Lower lobe of right lung (tissue), 2 donors: ENCODE measurements around the gene DDX20. TPM values are rescaled to one million over a fixed set of nuclear protein-coding genes. Genes with fewer than 3 reads are reported as not detected.
A peak's percentile ranks its signal among the peaks of the same experiment; 100 is the strongest.

Experiments used
- ATAC-seq, 2 donors: fragments of 200-7000 bp; cut with Tn5 transposase; one replicate each; pipeline ENCODE4 v1.9.1; 2020 to 2022; ENCODE audit warnings: mild to moderate bottlenecking in 2 of 2, moderate library complexity in 2 of 2
- DNase-seq: peaks from one replicate; pipeline ENCODE4 v3.0.0-alpha.2; 2020
- H3K27ac ChIP-seq: fragments of 200-600 bp; one replicate; pipeline ENCODE4 v1.8.0; 2022
- H3K27me3 ChIP-seq: fragments of 200-600 bp; one replicate; pipeline ENCODE4 v1.8.0; 2022; ENCODE audit warnings: low read depth
- H3K36me3 ChIP-seq: fragments of 200-600 bp; one replicate; pipeline ENCODE4 v1.8.0; 2022; ENCODE audit warnings: mild to moderate bottlenecking
- H3K4me1 ChIP-seq: fragments of 200-600 bp; one replicate; pipeline ENCODE4 v1.8.0; 2022
- H3K4me3 ChIP-seq: fragments of 200-600 bp; one replicate; pipeline ENCODE4 v1.8.0; 2022; ENCODE audit warnings: mild to moderate bottlenecking
- H3K9me3 ChIP-seq: fragments of 200-600 bp; one replicate; pipeline ENCODE4 v1.8.0; 2022
- intact Hi-C: fragments of 100-400 bp; cut with DNase I; formaldehyde crosslinking; loops from one replicate; pipeline ENCODE4 v1.11.0; 2022
- total RNA-seq: library from RNA; stranded (reverse); fragmentation: NEBNext Ultra II Directional; extraction: Animal tissue kit (Norgen Biotek cat#: 25700); gene quantifications from one replicate; pipeline ENCODE4 v1.2.1, GENCODE V29; 2021
- TF ChIP-seq, protein P1 (sequence below): fragments of 200-600 bp; IDR thresholded peaks from one replicate; pipeline ENCODE4 v1.8.0; 2022; ENCODE audit warnings: antibody characterized with exemption, mild to moderate bottlenecking
- donor health status: DM: no; HTN: yes; CAD: no; lungs with severe emphysema.

Gene DDX20
- total RNA-seq, 1 donor from 2014 or later: 11.4 TPM

DNA sequence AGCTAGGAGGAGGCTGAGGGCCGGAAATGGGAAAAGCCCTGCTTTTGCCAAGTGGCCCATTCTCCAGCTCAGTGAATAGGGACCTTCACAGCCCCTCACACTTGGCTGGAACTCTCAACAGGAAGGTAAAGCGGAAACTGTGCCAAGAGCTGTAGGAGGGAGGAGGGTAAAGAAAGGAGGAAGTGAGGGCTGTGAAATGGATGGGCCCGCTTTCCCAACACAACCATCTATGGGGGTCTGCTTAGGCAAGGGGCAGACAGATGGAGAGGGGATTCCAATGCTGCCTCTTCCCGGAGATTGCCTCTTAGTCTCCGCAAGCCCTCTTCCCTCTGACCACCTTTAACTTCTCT lies 21.7 kb upstream of the DDX20 start:
- Histone ChIP-seq H3K4me3 (no peak overlapping the region), H3K27ac (peak overlapping the region; percentile 75), H3K36me3 (no peaks in the 10 kb centered on the region), H3K9me3 (no peaks in the 10 kb centered on the region), H3K27me3 (no peaks in the 10 kb centered on the region), H3K4me1 (peaks cover 49% of the 10 kb centered on the region)
- TF ChIP-seq, protein P1, sequence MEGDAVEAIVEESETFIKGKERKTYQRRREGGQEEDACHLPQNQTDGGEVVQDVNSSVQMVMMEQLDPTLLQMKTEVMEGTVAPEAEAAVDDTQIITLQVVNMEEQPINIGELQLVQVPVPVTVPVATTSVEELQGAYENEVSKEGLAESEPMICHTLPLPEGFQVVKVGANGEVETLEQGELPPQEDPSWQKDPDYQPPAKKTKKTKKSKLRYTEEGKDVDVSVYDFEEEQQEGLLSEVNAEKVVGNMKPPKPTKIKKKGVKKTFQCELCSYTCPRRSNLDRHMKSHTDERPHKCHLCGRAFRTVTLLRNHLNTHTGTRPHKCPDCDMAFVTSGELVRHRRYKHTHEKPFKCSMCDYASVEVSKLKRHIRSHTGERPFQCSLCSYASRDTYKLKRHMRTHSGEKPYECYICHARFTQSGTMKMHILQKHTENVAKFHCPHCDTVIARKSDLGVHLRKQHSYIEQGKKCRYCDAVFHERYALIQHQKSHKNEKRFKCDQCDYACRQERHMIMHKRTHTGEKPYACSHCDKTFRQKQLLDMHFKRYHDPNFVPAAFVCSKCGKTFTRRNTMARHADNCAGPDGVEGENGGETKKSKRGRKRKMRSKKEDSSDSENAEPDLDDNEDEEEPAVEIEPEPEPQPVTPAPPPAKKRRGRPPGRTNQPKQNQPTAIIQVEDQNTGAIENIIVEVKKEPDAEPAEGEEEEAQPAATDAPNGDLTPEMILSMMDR: no peak
- intact Hi-C loops: no loop called here
- peak; percentile 45 to 48 for ATAC-seq
- DNase-seq: no peak

DNA sequence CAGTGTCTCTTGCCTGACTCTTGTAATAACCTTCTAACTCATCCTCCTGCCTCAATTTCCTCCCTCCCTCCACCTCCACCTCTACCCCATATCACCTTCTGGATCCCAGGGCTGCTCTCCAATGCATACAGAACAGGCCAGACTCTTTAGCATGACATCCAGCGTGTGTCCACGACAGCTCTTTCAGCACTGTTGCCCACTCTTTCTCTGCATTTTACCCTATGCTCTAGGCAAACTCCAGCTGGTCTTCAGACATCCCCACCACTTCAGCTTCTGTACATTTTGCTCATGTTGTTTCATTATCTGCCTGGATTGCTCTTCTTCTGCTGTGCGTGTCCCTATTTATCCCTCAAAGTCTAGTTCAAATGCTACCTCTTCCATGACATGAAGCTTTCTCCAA lies 21.3 kb upstream of the DDX20 start:
- Histone ChIP-seq H3K27me3 (no peaks in the 10 kb centered on the region), H3K4me3 (no peak overlapping the region), H3K27ac (peak overlapping the region; percentile 75), H3K36me3 (no peaks in the 10 kb centered on the region), H3K4me1 (peaks cover 49% of the 10 kb centered on the region), H3K9me3 (no peaks in the 10 kb centered on the region)
- ATAC-seq (no peak), DNase-seq (no peak)
- intact Hi-C loops: no loop called here
- TF ChIP-seq, protein P1: no peak

DNA sequence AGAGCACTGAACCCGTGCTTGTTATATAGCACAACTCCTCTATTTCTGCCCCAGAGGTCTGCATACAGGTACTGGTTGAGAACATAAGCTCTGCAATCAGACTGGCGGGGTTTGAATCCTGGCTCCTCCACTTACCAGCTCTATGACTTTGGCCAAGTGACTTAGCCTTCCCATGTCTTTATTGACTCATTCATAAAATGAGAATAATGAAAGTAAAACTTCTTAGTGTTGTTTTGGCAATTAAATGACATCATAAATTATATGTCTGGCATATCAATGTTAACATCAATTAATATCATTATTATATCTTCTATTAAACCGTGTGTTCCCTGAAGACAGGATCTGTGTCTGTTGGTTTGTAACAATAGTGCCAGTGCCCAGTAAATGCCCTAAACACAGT lies 20.8 kb upstream of the DDX20 start:
- H3K27ac ChIP-seq: peak overlapping the region; percentile 75
- peaks cover 50% of the 10 kb centered on the region for H3K4me1 ChIP-seq
- DNase-seq: no peak

DNA sequence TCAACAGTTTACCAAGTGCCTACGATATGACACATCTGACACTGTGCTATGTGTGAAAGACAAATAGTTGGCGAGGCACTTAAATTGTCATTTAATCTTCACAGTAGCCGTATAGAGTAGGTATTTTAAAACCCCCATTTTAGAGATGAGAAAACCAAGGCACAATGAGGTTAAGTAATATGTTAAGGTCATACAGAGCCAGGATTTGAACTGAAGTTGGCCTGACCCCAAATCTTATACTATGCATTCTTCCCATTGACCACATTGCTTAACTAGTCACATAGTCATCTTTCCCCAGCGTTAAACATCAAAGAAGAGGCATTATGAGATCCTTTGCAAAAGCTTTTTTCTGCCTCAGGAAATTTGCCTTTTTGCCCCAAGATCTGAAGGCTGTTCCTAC lies 20.4 kb upstream of the DDX20 start:
- TF ChIP-seq, protein P1: no peak
- no peaks in the 10 kb centered on the region for H3K36me3 ChIP-seq
- DNase-seq (no peak), ATAC-seq (no peak)
- intact Hi-C loops: no loop called here
- no peaks in the 10 kb centered on the region for H3K9me3 ChIP-seq
- H3K4me3 ChIP-seq: no peak overlapping the region
- peaks cover 55% of the 10 kb centered on the region for H3K4me1 ChIP-seq
- H3K27me3 ChIP-seq: no peaks in the 10 kb centered on the region
- H3K27ac ChIP-seq: no peak overlapping the region

More for the DNA sequence above, 20.8 kb upstream of the DDX20 start:
- no peak for ATAC-seq
- H3K4me3 ChIP-seq: no peak overlapping the region
- H3K27me3 ChIP-seq: no peaks in the 10 kb centered on the region
- TF ChIP-seq, protein P1: no peak
- intact Hi-C loops: no loop called here
- no peaks in the 10 kb centered on the region for H3K36me3 ChIP-seq
- no peaks in the 10 kb centered on the region for H3K9me3 ChIP-seq

DNA sequence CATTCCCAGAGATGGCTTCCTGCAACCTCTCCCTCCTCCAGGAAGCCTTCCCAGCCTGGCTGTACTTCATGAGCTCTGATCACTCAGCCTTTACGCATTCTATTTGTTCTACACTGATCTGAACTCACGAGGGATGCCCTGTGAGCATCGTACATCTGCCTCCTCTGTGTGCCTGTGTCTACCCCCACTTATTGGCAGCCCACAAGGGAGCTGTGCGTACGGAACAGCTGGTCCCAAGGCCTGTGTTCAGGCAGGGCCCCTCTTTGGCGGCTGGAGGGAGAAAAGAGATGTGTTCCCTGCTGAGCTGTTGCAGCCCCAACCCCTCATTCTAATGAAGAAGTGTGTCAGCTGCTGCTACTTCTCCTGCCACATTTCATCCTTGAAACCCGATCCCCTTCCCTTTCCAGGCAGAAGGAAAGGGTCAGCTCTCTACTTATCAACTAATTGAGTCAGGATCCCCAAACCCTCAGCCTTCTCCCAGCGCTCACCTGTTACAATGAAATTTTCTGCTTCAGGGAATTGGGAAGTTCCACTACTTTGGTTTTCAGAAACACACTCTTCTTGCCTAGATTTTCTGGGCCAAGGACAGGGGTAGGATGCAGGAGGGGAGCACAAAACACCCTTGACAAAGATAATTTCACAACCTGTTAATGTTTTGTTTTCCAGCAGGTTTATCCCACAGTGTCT lies 19.7 kb upstream of the DDX20 start:
- TF ChIP-seq, protein P1: no peak
- no peak overlapping the region for H3K4me3 ChIP-seq
- no peaks in the 10 kb centered on the region for H3K27me3 ChIP-seq
- DNase-seq (no peak), ATAC-seq (no peak)
- no peaks in the 10 kb centered on the region for H3K36me3 ChIP-seq
- intact Hi-C loops: no loop called here
- peaks cover 58% of the 10 kb centered on the region for H3K4me1 ChIP-seq
- H3K9me3 ChIP-seq: no peaks in the 10 kb centered on the region
- H3K27ac ChIP-seq: no peak overlapping the region
